Caco-2 (cell line): ENCODE measurements around the gene OARD1. TPM values are rescaled to one million over a fixed set of nuclear protein-coding genes. Genes with fewer than 3 reads are reported as not detected.

Experiments
- BruUV-seq: library from RNA; stranded (reverse); fragments of 400-500 nt; replicated peaks from 2 replicates; lab custom pipeline; 2021; lab: Mats Ljungman, UMichigan
- CTCF ChIA-PET: fragments of 300-600 bp; sonication (Branson Sonifier 250); formaldehyde crosslinking; loops from one replicate; lab custom pipeline; 2022; ENCODE audit warnings: antibody characterized with exemption; lab: Charles Lee
- POLR2A ChIA-PET: fragments of 300-600 bp; sonication (Branson Sonifier 250); formaldehyde crosslinking; loops from one replicate; lab custom pipeline; 2022; ENCODE audit warnings: antibody characterized with exemption; lab: Charles Lee
- DNase-seq, 2 experiments: peaks; one replicate each; pipeline versions ENCODE4 v3.0.0 to v3.0.0-alpha.2; 2020 to 2022
- H3K27me3 ChIP-seq: replicated peaks from 2 replicates; pipeline ENCODE4 v1.6.0; 2011; ENCODE audit warnings: low read length; ENCODE audit not compliant: control insufficient read depth, insufficient read depth
- H3K36me3 ChIP-seq: 2 replicates; pipeline ENCODE4 v1.5.1; 2011; ENCODE audit warnings: low read length; ENCODE audit not compliant: control insufficient read depth, insufficient read depth
- H3K4me1 ChIP-seq: fragments of 250-450 bp; sonication (Bioruptor Pico); 2 replicates; pipeline ENCODE4 v1.5.1; 2020; ENCODE audit warnings: mild to moderate bottlenecking
- H3K4me3 ChIP-seq: 2 replicates; pipeline ENCODE4 v1.5.1; 2011; ENCODE audit warnings: low read depth, mild to moderate bottlenecking, control low read depth, low read length
- H3K9me3 ChIP-seq: fragments of 250-450 bp; sonication (Bioruptor Pico); 2 replicates; pipeline ENCODE4 v1.5.1; 2020; ENCODE audit warnings: mild to moderate bottlenecking, moderate library complexity
- H3K27ac Mint-ChIP-seq: one replicate; pipeline ENCODE4 v1.8.0; 2022; ENCODE audit warnings: mixed read lengths; ENCODE audit not compliant: unreplicated experiment
- H3K27me3 Mint-ChIP-seq: one replicate; pipeline ENCODE4 v1.8.0; 2022; ENCODE audit warnings: mixed read lengths; ENCODE audit not compliant: insufficient read depth, unreplicated experiment
- H3K36me3 Mint-ChIP-seq: one replicate; pipeline ENCODE4 v1.8.0; 2022; ENCODE audit warnings: mild to moderate bottlenecking, mixed read lengths; ENCODE audit not compliant: insufficient read depth, unreplicated experiment
- H3K4me1 Mint-ChIP-seq: one replicate; pipeline ENCODE4 v1.8.0; 2022; ENCODE audit warnings: low read depth, mixed read lengths; ENCODE audit not compliant: unreplicated experiment
- H3K4me3 Mint-ChIP-seq: one replicate; pipeline ENCODE4 v1.8.0; 2022; ENCODE audit warnings: mild to moderate bottlenecking, moderate library complexity, mixed read lengths; ENCODE audit not compliant: unreplicated experiment
- H3K9me3 Mint-ChIP-seq: one replicate; pipeline ENCODE4 v1.8.0; 2022; ENCODE audit warnings: mixed read lengths; ENCODE audit not compliant: unreplicated experiment
- CTCF ChIP-seq, 2 experiments: fragments of 200-600 bp in 1 of 2; IDR thresholded peaks; 1 replicate in 1 of 2; 2 replicates in 1 of 2; pipeline versions ENCODE4 v1.5.1 to v1.8.0; 2011 to 2022; ENCODE audit warnings: antibody characterized with exemption in 1 of 2, control low read depth in 1 of 2, inconsistent platforms in 1 of 2, low read depth in 1 of 2, low read length in 1 of 2, mild to moderate bottlenecking in 1 of 2, moderate library complexity in 1 of 2; ENCODE audit not compliant: insufficient read depth in 1 of 2, severe bottlenecking in 1 of 2, unreplicated experiment in 1 of 2
- intact Hi-C: fragments of 100-400 bp; cut with micrococcal nuclease; formaldehyde crosslinking; loops from one replicate; pipeline ENCODE4 v1.10.0; 2022; ENCODE audit not compliant: unreplicated experiment
- total RNA-seq: library from RNA; stranded (reverse); gene quantifications from 2 replicates; pipeline ENCODE4 v1.2.3, GENCODE V29; 2022

OARD1 gene
- total RNA-seq, 1 experiment from 2014 or later = 35.5 TPM

- Mint-ChIP-seq H3K27ac (peak overlapping the region; percentile 65), H3K4me1 (peaks cover 78% of the 10 kb centered on the region), H3K36me3 (peaks cover 20% of the 10 kb centered on the region), H3K4me3 (peak overlapping the region; percentile 7), H3K27me3 (no peaks in the 10 kb centered on the region), H3K9me3 (peaks cover 9% of the 10 kb centered on the region)
- H3K9me3 ChIP-seq = no peaks in the 10 kb centered on the region
- no peak overlapping the region for H3K4me3 ChIP-seq
- no TSS peak for BruUV-seq
- H3K27me3 ChIP-seq = no peaks in the 10 kb centered on the region
- ChIA-PET CTCF (no interaction called here), POLR2A (interaction anchor here (2.6 kb wide), 1 partner anchor 15 kb away, joined by 8 read pairs; the partner anchor contains the start of genes NFYA and OARD1)
- H3K4me1 ChIP-seq = peaks cover 94% of the 10 kb centered on the region
- no peak for TF ChIP-seq CTCF (IDR thresholded peaks at IDR 0.05; ENCODE audit: insufficient read depth in 1 of 2, low read depth in 1 of 2, low read length in 1 of 2, severe bottlenecking in 1 of 2, unreplicated experiment in 1 of 2)
- no peaks in the 10 kb centered on the region for H3K36me3 ChIP-seq
- intact Hi-C loops = no loop called here
- peak in 1 of 2 experiments; percentile 73 for DNase-seq
These were observed 15.2 kb downstream of the OARD1 start for GRCh38 chr6:41056768-41057490.

- Mint-ChIP-seq H3K4me3 (peak overlapping the region; percentile 31), H3K27ac (peak overlapping the region; percentile 65), H3K36me3 (peaks cover 4% of the 10 kb centered on the region), H3K27me3 (no peaks in the 10 kb centered on the region), H3K4me1 (peaks cover 76% of the 10 kb centered on the region), H3K9me3 (peaks cover 5% of the 10 kb centered on the region)
- Histone ChIP-seq H3K27me3 (no peaks in the 10 kb centered on the region), H3K9me3 (no peaks in the 10 kb centered on the region), H3K4me3 (no peak overlapping the region), H3K4me1 (peaks cover 96% of the 10 kb centered on the region), H3K36me3 (no peaks in the 10 kb centered on the region)
- no TSS peak for BruUV-seq
- TF ChIP-seq CTCF (IDR thresholded peaks at IDR 0.05; ENCODE audit: insufficient read depth in 1 of 2, low read depth in 1 of 2, low read length in 1 of 2, severe bottlenecking in 1 of 2, unreplicated experiment in 1 of 2) = no peak
- DNase-seq = no peak
- intact Hi-C loops = no loop called here
- ChIA-PET CTCF (interaction anchor here (1.4 to 1.5 kb wide), 2 partner anchors 9 to 16 kb away, joined by 4 to 5 read pairs; partner anchors contain the start of gene UNC5CL), POLR2A (interaction anchor here (0.6 to 1.1 kb wide), 2 partner anchors 17 to 57 kb away, joined by 3 to 5 read pairs; partner anchors contain the start of genes NFYA and OARD1)
These were observed 17.0 kb downstream of the OARD1 start for GRCh38 chr6:41055149-41055548.

GRCh38 chr6:41054511-41054910 lies 17.6 kb downstream of the OARD1 start:
- peaks cover 76% of the 10 kb centered on the region for H3K4me1 Mint-ChIP-seq
- no peak for TF ChIP-seq CTCF (IDR thresholded peaks at IDR 0.05; ENCODE audit: insufficient read depth in 1 of 2, low read depth in 1 of 2, low read length in 1 of 2, severe bottlenecking in 1 of 2, unreplicated experiment in 1 of 2)
- peak overlapping the region; percentile 31 for H3K4me3 Mint-ChIP-seq
- no peaks in the 10 kb centered on the region for H3K27me3 Mint-ChIP-seq
- Histone ChIP-seq H3K36me3 (no peaks in the 10 kb centered on the region), H3K4me3 (no peak overlapping the region), H3K4me1 (peaks cover 96% of the 10 kb centered on the region), H3K9me3 (no peaks in the 10 kb centered on the region), H3K27me3 (no peaks in the 10 kb centered on the region)
- POLR2A ChIA-PET = interaction anchor here (1.1 kb wide), 1 partner anchor 18 kb away, joined by 5 read pairs; the partner anchor contains the start of genes NFYA and OARD1
- intact Hi-C loops = no loop called here
- BruUV-seq = no TSS peak
- no peak for DNase-seq
- CTCF ChIA-PET = interaction anchor here (1.5 kb wide), 1 partner anchor 10 kb away, joined by 4 read pairs; no protein-coding TSS in a partner anchor
- no peaks in the 10 kb centered on the region for H3K9me3 Mint-ChIP-seq
- peak overlapping the region; percentile 65 for H3K27ac Mint-ChIP-seq
- H3K36me3 Mint-ChIP-seq = no peaks in the 10 kb centered on the region
